Measurements from ENCODE around the gene CEBPB.

The CEBPB gene

DNA sequence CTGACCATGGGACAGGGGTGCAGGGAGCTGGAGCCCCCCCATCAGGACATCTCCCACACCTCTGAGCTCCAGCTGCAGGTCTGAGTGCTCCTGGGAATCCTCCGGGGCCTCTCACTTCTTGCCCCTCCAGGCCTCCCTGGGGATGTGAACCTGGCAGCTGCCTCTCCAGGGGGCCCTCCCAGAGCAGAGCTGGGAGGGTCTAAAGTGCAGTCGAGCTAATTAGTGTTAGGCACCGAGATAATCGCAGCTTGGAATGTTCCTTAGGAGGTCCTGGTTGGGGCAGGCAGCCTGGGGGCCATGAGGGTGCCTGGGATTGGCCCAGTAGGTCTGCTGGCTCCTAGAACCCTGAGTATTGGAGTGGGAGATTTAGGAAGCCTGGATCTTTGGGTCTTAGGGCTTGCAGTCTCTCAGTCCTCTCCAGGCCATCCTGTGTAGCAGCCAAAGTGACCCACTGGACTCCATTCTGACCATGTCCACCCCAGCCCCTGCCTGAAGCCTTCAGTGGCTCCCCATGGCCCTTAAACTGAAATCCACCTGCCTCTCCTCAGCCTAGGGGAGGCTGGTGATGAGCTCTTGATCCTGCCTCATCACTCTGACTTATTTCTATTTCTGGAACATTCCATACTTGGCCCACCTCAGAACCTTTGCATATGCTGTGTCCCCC lies 26.0 kb downstream of the CEBPB start:
- no peak overlapping the region for H3K27ac ChIP-seq (ENCODE audit: low read depth, low read length)
- no peak overlapping the region for H3K4me3 ChIP-seq (ENCODE audit: low read length)
- H3K9me3 ChIP-seq (ENCODE audit: control insufficient read depth, insufficient read depth, low read length) = no peaks in the 10 kb centered on the region
- H3F3A ChIP-seq (ENCODE audit: control insufficient read depth, insufficient read depth) = no peaks in the 10 kb centered on the region
- H3K9me2 ChIP-seq (replicated peaks; ENCODE audit: control insufficient read depth, low read length) = no peaks in the 10 kb centered on the region
- H3K79me2 ChIP-seq (ENCODE audit: control insufficient read depth, low read length) = no peaks in the 10 kb centered on the region
- no peak for TF ChIP-seq EZH2phosphoT487 (IDR thresholded peaks at IDR 0.05; ENCODE audit: borderline replicate concordance, low read length)
- TF ChIP-seq, protein P1, sequence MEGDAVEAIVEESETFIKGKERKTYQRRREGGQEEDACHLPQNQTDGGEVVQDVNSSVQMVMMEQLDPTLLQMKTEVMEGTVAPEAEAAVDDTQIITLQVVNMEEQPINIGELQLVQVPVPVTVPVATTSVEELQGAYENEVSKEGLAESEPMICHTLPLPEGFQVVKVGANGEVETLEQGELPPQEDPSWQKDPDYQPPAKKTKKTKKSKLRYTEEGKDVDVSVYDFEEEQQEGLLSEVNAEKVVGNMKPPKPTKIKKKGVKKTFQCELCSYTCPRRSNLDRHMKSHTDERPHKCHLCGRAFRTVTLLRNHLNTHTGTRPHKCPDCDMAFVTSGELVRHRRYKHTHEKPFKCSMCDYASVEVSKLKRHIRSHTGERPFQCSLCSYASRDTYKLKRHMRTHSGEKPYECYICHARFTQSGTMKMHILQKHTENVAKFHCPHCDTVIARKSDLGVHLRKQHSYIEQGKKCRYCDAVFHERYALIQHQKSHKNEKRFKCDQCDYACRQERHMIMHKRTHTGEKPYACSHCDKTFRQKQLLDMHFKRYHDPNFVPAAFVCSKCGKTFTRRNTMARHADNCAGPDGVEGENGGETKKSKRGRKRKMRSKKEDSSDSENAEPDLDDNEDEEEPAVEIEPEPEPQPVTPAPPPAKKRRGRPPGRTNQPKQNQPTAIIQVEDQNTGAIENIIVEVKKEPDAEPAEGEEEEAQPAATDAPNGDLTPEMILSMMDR (IDR thresholded peaks at IDR 0.05; ENCODE audit: low read depth, low read length, poor library complexity, severe bottlenecking) = no peak
- H3K4me2 ChIP-seq (ENCODE audit: low read length) = no peak overlapping the region
- no peaks in the 10 kb centered on the region for H4K20me1 ChIP-seq (ENCODE audit: control insufficient read depth, insufficient read depth, low read depth, low read length)
- H3K4me1 ChIP-seq (ENCODE audit: control insufficient read depth, low read length) = no peaks in the 10 kb centered on the region
- H3K36me3 ChIP-seq (ENCODE audit: control insufficient read depth, low read length) = no peaks in the 10 kb centered on the region
- H3K27me3 ChIP-seq (ENCODE audit: control insufficient read depth, low read length) = peaks cover 5% of the 10 kb centered on the region; the same call in 1 of the 2 replicates

DNA sequence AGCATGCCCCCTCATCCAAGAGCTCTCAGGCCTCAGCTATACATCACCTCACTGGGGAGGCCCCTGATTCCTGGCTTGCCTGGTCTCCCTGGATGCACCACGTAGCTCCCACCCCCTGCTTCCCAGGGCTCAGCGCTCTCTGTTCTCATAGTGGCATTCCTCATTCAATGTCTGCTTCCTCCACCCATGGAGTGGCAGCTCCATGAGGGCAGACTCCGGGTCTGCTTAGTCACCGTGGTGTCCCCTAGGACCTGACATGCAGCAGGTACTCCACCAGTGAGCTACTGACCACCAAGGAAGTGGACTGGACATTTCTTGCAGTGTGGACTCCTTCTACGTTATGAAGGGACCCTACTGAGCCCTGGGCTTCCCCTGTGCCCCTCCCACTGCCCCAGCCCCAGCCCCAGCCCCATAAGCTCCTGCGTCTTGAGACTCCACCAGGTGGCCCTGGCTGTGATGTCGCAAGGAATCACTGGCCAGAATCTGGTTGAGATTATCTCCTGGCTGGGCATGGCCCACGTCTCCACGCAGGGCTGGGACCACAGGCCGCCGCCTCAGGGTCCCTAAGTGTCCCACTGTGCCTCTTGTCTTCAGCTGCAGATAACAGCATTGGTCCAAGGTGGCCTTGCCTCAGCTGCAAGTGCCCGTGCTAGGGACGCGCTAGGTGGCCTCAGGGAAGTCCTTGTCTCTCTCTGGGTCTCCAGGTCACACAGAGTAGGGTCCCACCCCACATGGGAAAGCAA lies 26.7 kb downstream of the CEBPB start:
- Histone ChIP-seq H3K79me2 (ENCODE audit: control insufficient read depth, low read length) (no peaks in the 10 kb centered on the region), H3K27me3 (ENCODE audit: control insufficient read depth, low read length) (peaks cover 5% of the 10 kb centered on the region; the same call in 1 of the 2 replicates), H3K9me3 (ENCODE audit: control insufficient read depth, insufficient read depth, low read length) (no peaks in the 10 kb centered on the region), H3K27ac (ENCODE audit: low read depth, low read length) (no peak overlapping the region), H3K9me2 (replicated peaks; ENCODE audit: control insufficient read depth, low read length) (no peaks in the 10 kb centered on the region), H3K4me2 (ENCODE audit: low read length) (no peak overlapping the region), H3K4me1 (ENCODE audit: control insufficient read depth, low read length) (no peaks in the 10 kb centered on the region), H3K36me3 (ENCODE audit: control insufficient read depth, low read length) (no peaks in the 10 kb centered on the region), H4K20me1 (ENCODE audit: control insufficient read depth, insufficient read depth, low read depth, low read length) (no peaks in the 10 kb centered on the region), H3K4me3 (ENCODE audit: low read length) (no peak overlapping the region), H3F3A (ENCODE audit: control insufficient read depth, insufficient read depth) (no peaks in the 10 kb centered on the region)
- TF ChIP-seq, protein P1 (IDR thresholded peaks at IDR 0.05; ENCODE audit: low read depth, low read length, poor library complexity, severe bottlenecking) = no peak
- no peak for TF ChIP-seq EZH2phosphoT487 (IDR thresholded peaks at IDR 0.05; ENCODE audit: borderline replicate concordance, low read length)

DNA sequence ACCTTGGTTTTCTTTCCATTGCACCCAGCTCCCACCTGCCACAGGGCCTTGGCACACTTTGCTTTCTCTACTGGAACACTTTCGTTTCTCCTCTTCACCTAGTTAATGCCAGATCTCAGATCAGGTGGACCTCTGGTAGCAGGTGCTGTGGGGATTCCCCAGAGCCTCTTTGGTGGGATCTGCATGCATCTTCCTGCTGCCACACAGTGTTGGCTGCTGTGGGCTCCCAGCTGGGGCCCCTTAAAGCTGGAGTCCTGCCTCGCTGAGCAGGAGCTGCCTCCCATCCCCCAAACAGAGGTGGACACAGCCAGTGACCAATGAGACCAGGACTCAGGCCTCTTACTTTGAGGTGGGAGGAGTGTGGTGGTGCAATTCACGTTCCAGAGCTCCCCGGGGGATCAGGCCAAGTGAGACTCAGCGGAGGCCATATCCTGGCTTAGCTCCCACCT lies 28.4 kb downstream of the CEBPB start:
- Histone ChIP-seq H3K27ac (ENCODE audit: low read depth, low read length) (no peak overlapping the region), H3K4me1 (ENCODE audit: control insufficient read depth, low read length) (no peaks in the 10 kb centered on the region), H4K20me1 (ENCODE audit: control insufficient read depth, insufficient read depth, low read depth, low read length) (no peaks in the 10 kb centered on the region), H3K27me3 (ENCODE audit: control insufficient read depth, low read length) (peaks cover 3% of the 10 kb centered on the region; the same call in 1 of the 2 replicates), H3K9me2 (replicated peaks; ENCODE audit: control insufficient read depth, low read length) (no peaks in the 10 kb centered on the region), H3K9me3 (ENCODE audit: control insufficient read depth, insufficient read depth, low read length) (no peaks in the 10 kb centered on the region), H3F3A (ENCODE audit: control insufficient read depth, insufficient read depth) (no peaks in the 10 kb centered on the region), H3K4me3 (ENCODE audit: low read length) (no peak overlapping the region), H3K79me2 (ENCODE audit: control insufficient read depth, low read length) (no peaks in the 10 kb centered on the region), H3K4me2 (ENCODE audit: low read length) (no peak overlapping the region), H3K36me3 (ENCODE audit: control insufficient read depth, low read length) (no peaks in the 10 kb centered on the region)
- TF ChIP-seq, protein P1 (IDR thresholded peaks at IDR 0.05; ENCODE audit: low read depth, low read length, poor library complexity, severe bottlenecking) = no peak
- no peak for TF ChIP-seq EZH2phosphoT487 (IDR thresholded peaks at IDR 0.05; ENCODE audit: borderline replicate concordance, low read length)
